H1 (cell line): ENCODE results near the gene KSR2. TPM values are rescaled to one million over a fixed set of nuclear protein-coding genes. Genes with fewer than 3 reads are reported as not detected.

Source experiments
- CHD7 ChIP-seq: fragments of 300-600 bp; sonication (generic); IDR thresholded peaks from 2 replicates; pipeline ENCODE4 v1.7.1; 2012; ENCODE audit warnings: low read length, moderate library complexity, mild to moderate bottlenecking, inconsistent platforms; ENCODE audit not compliant: insufficient replicate concordance
- HDAC6 ChIP-seq: IDR thresholded peaks from one replicate; pipeline ENCODE4 v1.7.1; 2012; ENCODE audit warnings: low read depth, mild to moderate bottlenecking, inconsistent platforms, low read length, moderate library complexity
- NRF1 ChIP-seq: IDR thresholded peaks from 2 replicates; pipeline ENCODE4 v1.6.1; 2011; ENCODE audit warnings: mild to moderate bottlenecking, low read depth, low read length, improper control_type of control experiment
- POLR2AphosphoS5 ChIP-seq: IDR thresholded peaks from 2 replicates; pipeline ENCODE4 v1.6.1; 2011; ENCODE audit warnings: low read depth, low read length
- RXRA ChIP-seq: IDR thresholded peaks from 2 replicates; pipeline ENCODE4 v1.6.1; 2011; ENCODE audit warnings: low read depth, mild to moderate bottlenecking, low read length, moderate library complexity; ENCODE audit not compliant: insufficient read depth
- polyA plus RNA-seq, 7 experiments: library from polyadenylated mRNA; depleted of rRNA in 3 of 7; stranded (reverse) in 5 of 7; unstranded in 2 of 7; fragments of >200 nt in 5 of 7; fragments of 200-250 nt in 2 of 7; gene quantifications; 1 replicate in 5 of 7; 2 replicates in 1 of 7; 4 replicates in 1 of 7; pipeline versions ENCODE4 v1.2.1 to v1.2.3, GENCODE V29; 2011 to 2013; ENCODE audit warnings: missing spikeins in 2 of 7, mixed read lengths in 2 of 7
- total RNA-seq: library from RNA; stranded (reverse); fragmentation: NEBNext Ultra II Directional; extraction: Animal tissue kit (Norgen Biotek cat#: 25700); gene quantifications from 2 replicates; pipeline ENCODE4 v1.2.1, GENCODE V29; 2021

The KSR2 gene
- total and polyA plus RNA-seq, 2 of the 8 experiments (the other 6 are each of a cell fraction or from before 2014, with no cell fraction given): 0.74 to 2.2 TPM

DNA sequence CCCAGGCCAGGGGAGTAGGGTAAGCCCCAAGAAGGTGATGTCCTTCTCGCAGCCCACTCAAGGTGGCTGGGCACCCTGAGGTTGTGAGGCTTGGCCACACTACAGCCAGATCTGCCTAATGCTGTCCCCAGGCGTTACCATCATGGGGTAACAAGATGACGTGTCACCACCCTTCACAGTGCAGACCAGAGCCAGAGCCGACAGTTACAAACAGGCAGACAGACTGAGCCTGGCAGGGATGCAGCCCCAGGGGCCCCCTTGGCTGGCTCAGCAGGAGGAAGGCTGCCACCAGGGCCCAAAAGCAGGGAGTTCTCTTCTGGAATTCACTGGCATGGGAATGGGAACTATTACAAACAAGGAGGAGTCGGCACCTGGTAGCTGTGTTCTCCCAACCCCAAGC, 304.6 kb downstream of the KSR2 start (continued):
- no peak for TF ChIP-seq CHD7
- TF ChIP-seq HDAC6: no peak
- TF ChIP-seq POLR2AphosphoS5: no peak
- no peak for TF ChIP-seq RXRA
- TF ChIP-seq NRF1: no peak
- TF ChIP-seq, all 59 proteins: peak for 0
